ENCODE data around the gene MSL3B.

Gene MSL3B

GRCh38 chr2:233862261-233862768 lies 5.9 kb downstream of the MSL3B start:
- ATAC-seq (ENCODE audit: low read depth) (no peak), DNase-seq (ENCODE audit: low spot score in 2 of 2) (no peak)
- H3K27me3 Mint-ChIP-seq, result peaks cover 2% of the 10 kb centered on the region
- no peak overlapping the region for H3K27ac Mint-ChIP-seq
- peaks cover 2% of the 10 kb centered on the region for H3K36me3 Mint-ChIP-seq
- H3K4me3 Mint-ChIP-seq, result no peak overlapping the region
- no peaks in the 10 kb centered on the region for H3K4me1 Mint-ChIP-seq
- no peaks in the 10 kb centered on the region for H3K9me3 Mint-ChIP-seq

GRCh38 chr2:233858331-233858730 lies 9.9 kb downstream of the MSL3B start:
- peaks cover 3% of the 10 kb centered on the region for H3K4me1 Mint-ChIP-seq
- peaks cover 4% of the 10 kb centered on the region for H3K27me3 Mint-ChIP-seq
- ATAC-seq (ENCODE audit: low read depth) (no peak), DNase-seq (ENCODE audit: low spot score in 2 of 2) (no peak)
- H3K36me3 Mint-ChIP-seq, result peaks cover 2% of the 10 kb centered on the region
- no peaks in the 10 kb centered on the region for H3K9me3 Mint-ChIP-seq
- no peak overlapping the region for H3K27ac Mint-ChIP-seq
- H3K4me3 Mint-ChIP-seq, result no peak overlapping the region

DNA sequence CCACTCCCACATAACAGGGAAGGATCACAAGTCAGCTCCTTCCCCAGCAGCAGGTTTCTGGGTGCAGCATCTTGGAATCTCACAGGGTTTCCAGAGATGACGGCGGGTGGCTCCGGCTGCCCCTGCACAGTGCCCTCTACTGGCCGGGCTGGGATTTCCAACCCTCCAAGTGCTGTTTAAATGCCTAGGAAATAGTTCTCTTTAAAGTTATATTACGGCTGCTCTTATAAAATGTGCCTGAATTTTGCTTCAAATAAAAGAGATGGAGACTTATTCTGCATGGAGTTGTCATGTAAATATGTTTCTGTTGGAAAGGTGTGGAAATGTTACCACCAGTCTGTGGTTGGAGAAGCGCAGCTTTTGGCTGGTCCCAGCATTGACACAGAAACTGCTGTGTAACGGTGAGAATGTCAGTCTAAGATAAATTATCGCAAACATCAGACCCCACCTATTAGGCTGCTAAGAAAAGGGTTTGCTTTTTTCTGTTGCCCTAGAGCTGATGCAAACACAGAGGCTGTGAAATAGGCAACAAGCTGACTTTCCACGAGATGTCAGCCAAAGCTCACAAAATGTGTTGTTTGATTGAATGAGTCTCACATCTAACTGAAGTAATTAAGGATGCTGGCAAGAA lies 10.6 kb downstream of the MSL3B start:
- DNase-seq (ENCODE audit: low spot score in 2 of 2), result peak; percentile 31 to 45
- Mint-ChIP-seq H3K9me3 (no peaks in the 10 kb centered on the region), H3K4me1 (peaks cover 3% of the 10 kb centered on the region), H3K36me3 (peaks cover 2% of the 10 kb centered on the region), H3K4me3 (no peak overlapping the region), H3K27me3 (peaks cover 4% of the 10 kb centered on the region), H3K27ac (no peak overlapping the region)
- ATAC-seq (ENCODE audit: low read depth), result no peak

GRCh38 chr2:233856184-233856583 lies 12.0 kb downstream of the MSL3B start:
- H3K27ac Mint-ChIP-seq, result no peak overlapping the region
- H3K36me3 Mint-ChIP-seq, result no peaks in the 10 kb centered on the region
- DNase-seq (ENCODE audit: low spot score in 2 of 2) (no peak), ATAC-seq (ENCODE audit: low read depth) (no peak)
- H3K27me3 Mint-ChIP-seq, result peaks cover 5% of the 10 kb centered on the region
- H3K4me1 Mint-ChIP-seq, result peaks cover 3% of the 10 kb centered on the region
- no peak overlapping the region for H3K4me3 Mint-ChIP-seq
- no peaks in the 10 kb centered on the region for H3K9me3 Mint-ChIP-seq

GRCh38 chr2:233855345-233855744 lies 12.8 kb downstream of the MSL3B start:
- Mint-ChIP-seq H3K36me3 (no peaks in the 10 kb centered on the region), H3K4me3 (peak overlapping the region; percentile 89), H3K4me1 (peaks cover 3% of the 10 kb centered on the region), H3K9me3 (no peaks in the 10 kb centered on the region), H3K27ac (no peak overlapping the region), H3K27me3 (peaks cover 4% of the 10 kb centered on the region)
- ATAC-seq (ENCODE audit: low read depth) (no peak), DNase-seq (ENCODE audit: low spot score in 2 of 2) (no peak)

DNA sequence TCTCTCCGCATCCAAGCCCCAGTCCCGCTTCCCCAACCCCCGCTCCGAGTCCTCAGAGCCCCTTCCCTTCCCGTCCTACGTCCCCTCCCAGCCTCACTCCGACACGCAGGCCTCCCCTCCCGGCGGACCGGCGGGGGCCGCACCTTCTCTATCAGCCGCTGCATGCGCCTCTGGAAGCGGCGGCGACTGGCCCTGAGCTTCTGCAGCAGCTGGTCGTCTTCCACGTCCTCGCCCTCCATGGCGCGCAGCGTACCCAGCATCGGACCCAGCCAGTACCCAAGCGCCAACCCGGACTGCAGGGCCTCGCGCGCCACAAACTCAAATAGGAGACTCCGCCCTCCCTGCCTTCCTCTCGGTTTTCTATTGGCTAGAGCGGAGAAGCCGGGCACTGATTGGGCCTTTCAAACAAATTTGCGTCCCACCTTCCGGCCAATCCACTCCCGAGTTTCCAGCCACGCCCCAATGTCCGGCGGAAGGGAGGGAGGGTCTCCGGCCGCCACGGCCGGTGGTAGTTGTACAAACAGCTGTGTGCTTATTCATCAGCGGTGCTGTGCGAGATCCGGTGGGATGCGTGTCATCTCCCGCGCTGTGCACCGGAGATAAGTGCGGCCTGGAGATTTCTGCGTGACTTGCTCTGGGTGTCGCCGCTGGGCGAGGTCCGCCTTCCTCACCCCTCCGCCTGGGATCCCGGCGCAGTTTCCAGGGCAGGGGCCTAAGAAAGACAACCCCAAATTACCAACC lies 13.8 kb downstream of the MSL3B start, which contains the start of gene HJURP:
Gene HJURP (minus strand): TSS at position 295 of the 741 bp plus-strand sequence. CDS start 35 bp downstream, at position 260.
- no peaks in the 10 kb centered on the region for H3K9me3 Mint-ChIP-seq
- no peak within 1 kb of the TSS for H3K27ac Mint-ChIP-seq
- H3K27me3 Mint-ChIP-seq, result peaks cover 3% of the 10 kb centered on the region
- DNase-seq (ENCODE audit: low spot score in 2 of 2), result peak; percentile 79 to 85
- H3K4me1 Mint-ChIP-seq, result peaks cover 3% of the 10 kb centered on the region
- peak; percentile 97 for ATAC-seq (ENCODE audit: low read depth)
- no peaks in the 10 kb centered on the region for H3K36me3 Mint-ChIP-seq
- peak within 1 kb of the TSS; percentile 89 for H3K4me3 Mint-ChIP-seq

GRCh38 chr2:233853883-233854240 lies 14.3 kb downstream of the MSL3B start:
- ATAC-seq (ENCODE audit: low read depth), result no peak
- peak overlapping the region; percentile 89 for H3K4me3 Mint-ChIP-seq
- DNase-seq (ENCODE audit: low spot score in 2 of 2), result no peak
- H3K9me3 Mint-ChIP-seq, result no peaks in the 10 kb centered on the region
- peaks cover 3% of the 10 kb centered on the region for H3K27me3 Mint-ChIP-seq
- H3K4me1 Mint-ChIP-seq, result peaks cover 3% of the 10 kb centered on the region
- no peak overlapping the region for H3K27ac Mint-ChIP-seq
- H3K36me3 Mint-ChIP-seq, result no peaks in the 10 kb centered on the region

DNA sequence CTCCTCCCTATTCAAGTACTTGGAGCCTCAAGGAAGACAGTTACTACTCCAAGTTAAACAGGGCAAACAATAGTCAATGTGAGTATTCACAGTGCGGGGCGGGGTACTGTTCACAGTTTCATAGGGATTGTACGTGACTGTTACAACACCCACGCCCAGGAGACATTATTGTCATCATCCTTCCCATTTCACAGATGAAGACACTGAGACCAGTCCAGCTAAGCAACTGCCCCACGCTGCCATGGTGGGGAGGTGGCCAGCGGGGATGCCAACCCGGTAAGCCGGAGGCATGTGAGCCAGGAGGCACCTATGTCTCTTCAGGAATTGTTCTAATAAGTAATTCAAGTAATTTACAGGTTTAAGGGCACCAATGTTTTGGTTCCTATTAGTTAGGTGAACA lies 14.8 kb downstream of the MSL3B start:
- peaks cover 3% of the 10 kb centered on the region for H3K27me3 Mint-ChIP-seq
- no peak for DNase-seq (ENCODE audit: low spot score in 2 of 2)
- H3K36me3 Mint-ChIP-seq, result no peaks in the 10 kb centered on the region
- H3K9me3 Mint-ChIP-seq, result no peaks in the 10 kb centered on the region
- peak overlapping the region; percentile 89 for H3K4me3 Mint-ChIP-seq
- no peak for ATAC-seq (ENCODE audit: low read depth)
- no peak overlapping the region for H3K27ac Mint-ChIP-seq
- peaks cover 3% of the 10 kb centered on the region for H3K4me1 Mint-ChIP-seq

DNA sequence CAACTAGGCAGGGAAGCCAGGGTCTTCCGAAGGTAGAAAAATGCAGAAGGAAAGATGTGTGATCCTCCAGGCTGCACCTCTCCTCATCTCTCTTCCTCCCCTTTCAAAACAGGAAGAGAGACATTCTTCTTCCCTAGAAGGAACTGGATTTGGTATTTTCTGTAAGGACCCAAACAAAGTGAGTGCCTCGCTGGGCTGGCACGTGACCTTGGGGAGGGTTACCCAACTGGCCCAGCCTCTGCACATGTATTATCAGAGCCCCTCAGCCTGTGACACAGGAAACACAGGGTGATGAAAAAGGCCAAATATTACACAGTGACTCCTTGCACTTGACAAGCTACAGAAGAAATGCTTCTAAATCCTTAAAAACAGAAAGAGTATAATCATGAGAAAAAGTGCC lies 16.1 kb downstream of the MSL3B start:
- DNase-seq (ENCODE audit: low spot score in 2 of 2), result peak in 1 of 2 donors; percentile 8
- Mint-ChIP-seq H3K27me3 (peaks cover 3% of the 10 kb centered on the region), H3K9me3 (no peaks in the 10 kb centered on the region), H3K4me3 (no peak overlapping the region), H3K27ac (no peak overlapping the region), H3K4me1 (peaks cover 3% of the 10 kb centered on the region), H3K36me3 (no peaks in the 10 kb centered on the region)
- no peak for ATAC-seq (ENCODE audit: low read depth)

DNA sequence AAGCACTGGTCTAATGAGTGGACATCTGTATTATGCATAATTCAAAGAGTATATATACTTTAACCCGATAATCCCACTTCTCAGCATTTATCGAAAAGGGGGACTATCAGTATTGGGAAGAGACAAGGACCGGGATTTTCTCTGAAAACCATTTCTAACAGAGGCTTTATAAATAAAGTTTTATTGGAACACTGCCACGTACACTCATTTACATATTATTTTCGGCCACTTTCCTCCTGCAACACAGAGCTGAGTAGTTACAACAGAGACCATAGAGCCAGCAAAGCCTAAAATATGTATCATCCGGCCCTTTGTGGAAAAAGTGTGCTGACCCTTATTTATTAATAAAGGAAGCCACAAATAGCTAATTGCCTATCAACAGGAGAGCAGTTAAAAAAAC lies 17.0 kb downstream of the MSL3B start:
- Mint-ChIP-seq H3K27me3 (peaks cover 3% of the 10 kb centered on the region), H3K9me3 (no peaks in the 10 kb centered on the region), H3K36me3 (no peaks in the 10 kb centered on the region), H3K4me1 (peaks cover 3% of the 10 kb centered on the region), H3K4me3 (no peak overlapping the region), H3K27ac (no peak overlapping the region)
- DNase-seq (ENCODE audit: low spot score in 2 of 2), result no peak
- no peak for ATAC-seq (ENCODE audit: low read depth)

DNA sequence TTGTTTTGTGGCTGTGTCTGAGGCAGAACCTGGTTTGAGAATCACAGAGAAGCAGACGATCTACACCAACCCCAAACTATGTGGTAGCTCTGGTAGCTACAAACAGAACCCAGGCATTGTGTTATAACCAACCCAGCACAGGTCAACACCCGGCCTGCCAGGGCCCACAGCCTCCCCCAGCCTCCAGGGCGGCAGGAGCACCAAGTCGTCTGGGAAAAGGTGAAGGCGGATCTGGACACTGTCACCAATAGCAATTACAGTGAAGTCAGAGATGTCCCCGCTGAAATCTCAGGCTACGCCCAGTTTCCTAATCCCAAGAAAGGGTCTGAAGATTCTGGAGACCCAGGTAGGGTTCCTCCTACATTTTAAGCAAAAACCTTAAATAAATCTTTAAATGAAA lies 17.4 kb downstream of the MSL3B start:
- H3K4me1 Mint-ChIP-seq, result peaks cover 3% of the 10 kb centered on the region
- no peak for ATAC-seq (ENCODE audit: low read depth)

GRCh38 chr2:233849607-233850271 lies 18.4 kb downstream of the MSL3B start:
- Mint-ChIP-seq H3K27ac (no peak overlapping the region), H3K4me3 (no peak overlapping the region), H3K36me3 (no peaks in the 10 kb centered on the region), H3K9me3 (no peaks in the 10 kb centered on the region), H3K27me3 (peaks cover 3% of the 10 kb centered on the region), H3K4me1 (peaks cover 3% of the 10 kb centered on the region)
- ATAC-seq (ENCODE audit: low read depth) (no peak), DNase-seq (ENCODE audit: low spot score in 2 of 2) (peak in 1 of 2 donors; percentile 6)

More for the DNA sequence above, 17.4 kb downstream of the MSL3B start:
- H3K27ac Mint-ChIP-seq, result no peak overlapping the region
- H3K27me3 Mint-ChIP-seq, result peaks cover 3% of the 10 kb centered on the region
- no peak overlapping the region for H3K4me3 Mint-ChIP-seq
- no peaks in the 10 kb centered on the region for H3K36me3 Mint-ChIP-seq
- no peak for DNase-seq (ENCODE audit: low spot score in 2 of 2)
- H3K9me3 Mint-ChIP-seq, result no peaks in the 10 kb centered on the region

- DNase-seq (ENCODE audit: low spot score in 2 of 2) (no peak), ATAC-seq (ENCODE audit: low read depth) (no peak)
- H3K27me3 Mint-ChIP-seq, result peaks cover 1% of the 10 kb centered on the region
- H3K9me3 Mint-ChIP-seq, result no peaks in the 10 kb centered on the region
- H3K4me3 Mint-ChIP-seq, result no peak overlapping the region
- H3K36me3 Mint-ChIP-seq, result no peaks in the 10 kb centered on the region
- no peak overlapping the region for H3K27ac Mint-ChIP-seq
- no peaks in the 10 kb centered on the region for H3K4me1 Mint-ChIP-seq
These were observed 19.9 kb downstream of the MSL3B start for GRCh38 chr2:233848276-233848675.

DNA sequence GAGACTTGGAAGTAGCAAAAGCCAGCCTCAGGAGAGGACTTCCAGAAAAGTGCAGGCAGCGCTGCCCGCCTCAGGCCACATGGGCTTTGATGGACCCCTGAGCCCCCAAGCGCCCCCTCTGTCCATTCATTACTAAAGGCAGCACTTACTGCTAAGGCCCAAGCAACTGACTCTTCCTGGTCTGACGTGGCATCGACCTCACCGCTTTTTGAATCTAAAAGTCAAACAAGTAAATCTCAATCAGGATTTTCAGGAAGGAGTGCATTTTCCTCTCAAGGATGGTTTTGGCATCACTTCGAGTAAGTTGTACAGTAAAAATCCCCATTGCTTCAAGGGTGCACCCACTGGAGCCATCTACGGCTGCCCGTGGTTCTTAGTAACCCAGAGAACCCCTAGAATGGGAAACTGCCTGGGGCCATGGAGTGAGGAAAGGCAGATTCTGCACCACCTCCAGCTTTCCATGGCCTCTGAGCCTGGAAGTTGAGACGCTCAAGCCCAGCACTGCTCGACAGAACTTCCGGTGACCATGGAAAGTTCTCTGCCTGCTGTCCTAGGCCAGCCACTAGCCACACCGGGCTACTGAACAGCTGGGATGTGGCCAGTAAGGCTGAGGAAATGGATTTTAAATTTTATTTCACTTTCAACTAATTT lies 20.8 kb downstream of the MSL3B start:
- H3K4me3 Mint-ChIP-seq, result no peak overlapping the region
- ATAC-seq (ENCODE audit: low read depth) (no peak), DNase-seq (ENCODE audit: low spot score in 2 of 2) (peak in 1 of 2 donors; percentile 4)
- no peaks in the 10 kb centered on the region for H3K36me3 Mint-ChIP-seq
- H3K27me3 Mint-ChIP-seq, result no peaks in the 10 kb centered on the region
- no peak overlapping the region for H3K27ac Mint-ChIP-seq
- no peaks in the 10 kb centered on the region for H3K9me3 Mint-ChIP-seq
- H3K4me1 Mint-ChIP-seq, result no peaks in the 10 kb centered on the region
